Medulla oblongata (tissue), 1 donor: Measurements from ENCODE around the gene CTBP1.

Experiments
- DNase-seq: peaks from one replicate; pipeline ENCODE4 v3.0.0-alpha.2; 2015; ENCODE audit errors: extremely low spot score

CTBP1 gene

GRCh38 chr4:1283711-1284110, 34.8 kb upstream of the CTBP1 start:
- no peak for DNase-seq

- no peak for DNase-seq
Observed at GRCh38 chr4:1279253-1279652, 30.3 kb upstream of the CTBP1 start.

- DNase-seq, result no peak
Observed at GRCh38 chr4:1277667-1278665, 29.0 kb upstream of the CTBP1 start.

GRCh38 chr4:1276984-1277383, 28.1 kb upstream of the CTBP1 start:
- no peak for DNase-seq

- no peak for DNase-seq
Observed at GRCh38 chr4:1274871-1275270, 25.9 kb upstream of the CTBP1 start.

GRCh38 chr4:1271686-1272085, 22.8 kb upstream of the CTBP1 start:
- DNase-seq, result no peak

GRCh38 chr4:1269209-1269608, 20.3 kb upstream of the CTBP1 start:
- DNase-seq, result no peak

GRCh38 chr4:1266881-1267763, 18.2 kb upstream of the CTBP1 start:
- no peak for DNase-seq

GRCh38 chr4:1265351-1265750, 16.4 kb upstream of the CTBP1 start:
- no peak for DNase-seq

- DNase-seq, result no peak
Observed at GRCh38 chr4:1264942-1265341, 16.0 kb upstream of the CTBP1 start.

GRCh38 chr4:1261107-1261928, 12.4 kb upstream of the CTBP1 start:
- DNase-seq, result no peak

- no peak for DNase-seq
Observed at GRCh38 chr4:1260418-1261106, 11.6 kb upstream of the CTBP1 start.

GRCh38 chr4:1259966-1260365, 11.0 kb upstream of the CTBP1 start:
- DNase-seq, result no peak

- DNase-seq, result no peak
Observed at GRCh38 chr4:1258457-1258856, 9.5 kb upstream of the CTBP1 start.

GRCh38 chr4:1255699-1256098, 6.8 kb upstream of the CTBP1 start:
- no peak for DNase-seq

GRCh38 chr4:1255151-1255550, 6.2 kb upstream of the CTBP1 start:
- DNase-seq, result no peak

- no peak for DNase-seq
Observed at GRCh38 chr4:1253831-1254230, 4.9 kb upstream of the CTBP1 start.

- no peak for DNase-seq
Observed at GRCh38 chr4:1252928-1253492, 4.1 kb upstream of the CTBP1 start.

GRCh38 chr4:1251773-1252066, 2.8 kb upstream of the CTBP1 start:
- no peak for DNase-seq

- DNase-seq, result no peak
Observed at GRCh38 chr4:1250921-1251772, 2.2 kb upstream of the CTBP1 start.
